NCI-H187 treated with DMSO at 0.1 percent for 48 hours (cell line): ENCODE data around the gene SOCS6.
"Not testable (repeated sequence)": the region's sequence is repeated elsewhere in the genome, so short reads cannot be mapped to it uniquely, and the experiment has no call there.

Experiments used
- DNase-seq: peaks from one replicate; lab custom pipeline; 2025; lab: John Stamatoyannopoulos, UW

SOCS6 gene, protein sequence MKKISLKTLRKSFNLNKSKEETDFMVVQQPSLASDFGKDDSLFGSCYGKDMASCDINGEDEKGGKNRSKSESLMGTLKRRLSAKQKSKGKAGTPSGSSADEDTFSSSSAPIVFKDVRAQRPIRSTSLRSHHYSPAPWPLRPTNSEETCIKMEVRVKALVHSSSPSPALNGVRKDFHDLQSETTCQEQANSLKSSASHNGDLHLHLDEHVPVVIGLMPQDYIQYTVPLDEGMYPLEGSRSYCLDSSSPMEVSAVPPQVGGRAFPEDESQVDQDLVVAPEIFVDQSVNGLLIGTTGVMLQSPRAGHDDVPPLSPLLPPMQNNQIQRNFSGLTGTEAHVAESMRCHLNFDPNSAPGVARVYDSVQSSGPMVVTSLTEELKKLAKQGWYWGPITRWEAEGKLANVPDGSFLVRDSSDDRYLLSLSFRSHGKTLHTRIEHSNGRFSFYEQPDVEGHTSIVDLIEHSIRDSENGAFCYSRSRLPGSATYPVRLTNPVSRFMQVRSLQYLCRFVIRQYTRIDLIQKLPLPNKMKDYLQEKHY

DNA sequence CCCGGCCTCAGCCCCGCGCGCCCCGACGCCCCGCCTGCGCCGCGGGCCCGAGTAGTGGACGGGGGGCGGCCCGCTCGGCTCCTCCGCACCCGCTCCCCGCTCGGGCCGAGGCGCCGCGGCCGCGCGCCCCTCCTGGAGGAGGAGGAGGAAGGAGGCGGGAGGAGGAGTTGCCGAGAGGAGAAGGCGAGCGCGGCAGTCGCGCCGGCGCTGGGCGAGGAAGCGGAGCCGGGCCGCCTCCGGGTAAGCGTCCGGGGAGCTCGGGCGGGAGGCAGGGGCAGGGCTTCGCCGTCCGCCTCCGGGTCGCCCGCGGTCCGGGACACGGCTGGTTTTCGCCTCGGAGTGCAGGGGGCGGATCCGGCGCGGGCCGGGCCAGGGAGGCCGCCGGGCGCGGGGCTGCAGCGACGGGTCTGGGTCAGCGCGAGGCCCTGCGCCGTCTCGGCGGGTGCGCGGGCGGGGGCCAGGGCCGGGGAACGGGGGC lies at the start of gene SOCS6:
SOCS6 (plus strand) TSS at position 195 of the 478 bp plus-strand sequence. CDS start 35,624 bp downstream, outside the sequence.
- no peak for DNase-seq

GRCh38 chr18:70243131-70243929 lies 45.5 kb upstream of the SOCS6 start:
- no peak for DNase-seq

- no peak for DNase-seq
Measured at GRCh38 chr18:70246061-70246466, 42.8 kb upstream of the SOCS6 start.

DNA sequence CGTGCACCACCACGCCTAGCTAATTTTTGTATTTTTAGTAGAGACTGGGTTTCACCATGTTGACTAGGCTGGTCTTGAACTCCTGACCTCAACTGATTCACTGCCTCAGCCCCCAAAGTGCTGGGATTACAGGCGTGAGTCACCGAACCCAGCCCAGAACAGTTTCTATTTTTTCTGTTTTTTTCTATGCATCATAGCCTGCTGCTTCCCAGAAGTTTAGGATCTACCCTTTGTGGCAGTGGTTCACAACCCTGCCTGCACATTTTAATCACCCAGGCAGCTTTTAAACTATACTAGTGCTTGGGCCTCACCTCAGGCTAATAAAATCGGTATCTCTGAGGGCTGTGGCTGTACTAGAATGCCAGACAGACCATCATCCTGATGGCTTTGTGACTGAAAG lies 39.7 kb upstream of the SOCS6 start:
- DNase-seq = no peak

DNA sequence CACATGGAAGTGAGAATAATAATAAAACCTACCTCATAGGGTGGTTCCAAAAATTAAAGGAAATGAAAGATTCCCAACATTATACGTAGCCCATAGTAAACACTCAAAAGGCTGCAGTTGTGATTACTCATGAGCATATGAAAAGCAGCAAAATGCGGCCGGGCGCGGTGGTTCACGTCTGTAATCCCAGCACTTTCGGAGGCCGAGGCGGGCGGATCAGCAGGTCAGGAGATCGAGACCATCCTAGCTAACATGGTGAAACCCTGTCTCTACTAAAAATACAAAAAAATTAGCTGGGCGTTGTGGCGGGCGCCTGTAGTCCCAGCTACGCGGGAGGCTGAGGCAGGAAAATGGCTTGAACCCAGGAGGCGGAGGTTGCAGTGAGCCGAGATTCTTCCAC lies 39.0 kb upstream of the SOCS6 start:
- not testable (repeated sequence) for DNase-seq

- no peak for DNase-seq
Measured at GRCh38 chr18:70250781-70251180, 38.1 kb upstream of the SOCS6 start.

DNA sequence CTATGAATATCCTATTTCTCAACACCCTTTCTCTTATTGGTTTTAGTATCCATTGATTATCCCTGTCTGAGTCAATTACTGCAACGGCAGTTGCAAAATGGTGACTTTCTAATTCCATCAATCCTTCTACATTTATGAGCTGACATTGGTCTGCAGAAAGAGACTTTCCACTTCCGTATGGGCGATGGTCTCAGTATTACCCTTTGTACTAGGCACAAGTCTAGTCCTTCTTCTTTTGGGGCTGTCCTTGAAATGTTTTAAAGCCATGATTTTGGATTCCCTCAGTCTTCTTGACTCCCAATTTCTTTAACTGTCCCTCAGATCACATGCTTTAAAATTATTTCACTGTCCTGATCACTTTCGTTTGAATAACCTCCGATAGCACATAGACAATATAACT lies 32.7 kb upstream of the SOCS6 start:
- DNase-seq = no peak

DNA sequence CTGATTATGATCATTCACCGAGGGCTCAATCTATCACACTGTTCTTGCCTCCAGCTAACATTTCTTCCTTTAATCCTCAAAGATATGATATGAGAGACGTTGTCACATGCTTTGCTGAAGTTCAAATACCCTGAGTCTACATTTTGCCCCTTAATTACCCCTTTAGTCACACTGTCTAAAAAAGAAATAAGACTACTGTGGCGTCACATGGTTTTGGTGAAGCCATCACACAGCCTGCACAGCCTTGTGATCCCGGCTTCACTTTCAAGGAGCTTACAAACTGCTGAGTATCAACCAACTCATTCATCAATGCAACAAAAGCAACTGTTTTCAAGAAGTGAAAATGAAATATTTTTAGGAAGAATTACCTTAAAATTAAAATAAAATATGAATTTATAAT lies 31.9 kb upstream of the SOCS6 start:
- no peak for DNase-seq

DNA sequence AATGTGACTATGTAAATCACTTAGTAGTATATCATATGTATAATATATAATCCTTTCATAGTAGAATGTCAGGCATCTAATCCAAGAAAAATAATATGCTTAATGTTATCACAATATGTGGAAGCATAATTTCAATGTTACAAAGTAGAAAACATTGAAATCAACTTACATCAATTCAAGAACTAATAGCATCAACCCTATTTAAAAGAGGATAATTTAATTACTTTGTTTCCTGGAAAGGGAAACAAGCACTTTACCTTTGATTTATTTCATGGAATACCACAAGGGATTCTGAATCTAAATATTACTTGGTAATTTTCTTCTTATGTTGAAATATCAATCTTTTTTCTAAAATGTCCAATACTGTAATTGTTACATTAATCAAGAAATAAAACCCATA lies 30.6 kb upstream of the SOCS6 start:
- no peak for DNase-seq

- DNase-seq = no peak
Measured at GRCh38 chr18:70260683-70261082, 28.2 kb upstream of the SOCS6 start.

DNA sequence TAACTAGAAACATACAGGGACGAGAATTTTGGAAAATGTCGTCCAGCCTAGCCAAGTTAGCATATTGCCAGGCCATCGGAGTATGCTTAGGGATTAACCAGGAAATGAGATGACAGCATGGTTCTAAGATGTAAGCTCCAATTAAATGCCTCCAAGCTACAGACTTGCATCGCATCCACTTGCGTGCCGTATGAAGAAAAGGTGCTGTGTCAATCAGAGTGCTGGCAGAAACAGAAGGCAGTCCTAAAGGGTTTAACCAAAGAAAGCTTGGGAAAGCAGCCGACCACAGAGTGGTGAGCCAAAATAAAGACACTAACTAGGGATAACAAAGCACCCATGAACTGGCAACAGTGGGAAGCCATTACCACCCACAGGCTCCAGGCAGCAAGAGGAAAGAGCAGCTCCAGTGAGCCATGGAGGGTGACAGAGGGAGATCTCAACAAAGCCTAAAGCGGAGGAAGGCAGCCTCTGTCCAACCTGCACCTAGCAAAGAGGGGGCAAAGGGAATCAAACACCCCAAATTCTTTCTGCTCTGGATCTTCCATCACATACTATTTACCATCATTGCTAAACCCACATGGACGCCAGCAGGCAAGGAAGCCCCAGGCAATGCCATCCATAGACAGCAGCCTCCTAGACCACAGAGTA lies 27.6 kb upstream of the SOCS6 start:
- no peak for DNase-seq

GRCh38 chr18:70263336-70263735 lies 25.5 kb upstream of the SOCS6 start:
- DNase-seq = no peak

- DNase-seq = no peak
Measured at GRCh38 chr18:70271742-70272141, 17.1 kb upstream of the SOCS6 start.

GRCh38 chr18:70273021-70273420 lies 15.8 kb upstream of the SOCS6 start:
- DNase-seq = no peak

DNA sequence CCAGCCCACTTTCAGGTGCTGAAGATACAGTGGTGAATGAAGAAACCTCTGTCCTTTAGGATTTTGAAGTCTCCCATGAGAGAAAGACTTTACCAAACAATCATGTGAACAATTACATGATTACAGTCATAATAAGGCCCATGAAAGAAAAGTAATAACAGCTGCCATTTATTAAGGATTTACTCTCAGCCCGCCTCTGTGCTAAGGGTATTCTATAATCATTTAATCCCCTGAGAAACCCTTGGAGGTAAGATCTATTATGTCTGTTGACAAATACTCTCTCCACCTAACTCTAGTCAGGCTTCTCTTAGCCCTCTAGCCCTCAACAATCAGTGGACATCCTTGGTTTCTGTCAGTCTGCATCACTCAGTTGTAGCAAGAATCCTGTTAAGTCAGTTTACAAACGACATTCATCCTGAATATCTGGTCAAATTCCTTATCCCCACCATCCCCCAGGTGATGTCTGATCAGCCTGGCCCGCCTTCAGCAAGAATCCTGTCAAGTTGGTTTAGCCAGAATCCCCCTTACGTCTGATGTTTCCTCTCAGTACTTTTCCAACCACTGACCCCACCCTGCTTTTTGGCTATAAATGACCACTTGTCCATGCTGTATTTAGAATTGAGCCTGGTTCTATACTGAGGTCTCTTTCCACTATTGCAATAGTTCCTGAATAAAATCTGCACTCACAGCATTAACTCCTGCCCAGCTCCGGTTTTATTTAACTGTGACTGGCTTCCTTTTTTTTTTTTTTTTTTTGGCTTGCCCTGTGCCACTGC lies 12.2 kb upstream of the SOCS6 start:
- DNase-seq = no peak

DNA sequence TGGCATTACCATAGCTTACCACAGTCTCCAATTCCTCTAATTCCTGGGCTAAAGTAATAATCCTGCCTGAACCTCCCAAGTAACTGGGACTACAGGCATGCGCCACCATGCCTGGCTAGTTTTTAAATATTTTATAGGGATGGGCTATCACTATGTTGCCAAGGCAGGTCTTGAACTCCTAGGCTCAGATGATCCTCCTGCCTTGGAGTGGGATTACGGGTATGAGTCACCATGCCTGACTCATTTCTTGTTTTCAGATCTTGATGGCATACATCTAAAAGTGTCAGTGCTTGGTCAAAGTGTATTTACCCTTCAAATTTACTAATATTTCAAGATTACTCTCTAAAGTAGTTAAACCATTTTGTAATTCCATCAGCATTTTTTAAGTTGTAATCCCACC lies 9.4 kb upstream of the SOCS6 start:
- DNase-seq = no peak

- no peak for DNase-seq
Measured at GRCh38 chr18:70280007-70280925, 8.6 kb upstream of the SOCS6 start.

- DNase-seq = no peak
Measured at GRCh38 chr18:70284976-70285620, 3.7 kb upstream of the SOCS6 start.

DNA sequence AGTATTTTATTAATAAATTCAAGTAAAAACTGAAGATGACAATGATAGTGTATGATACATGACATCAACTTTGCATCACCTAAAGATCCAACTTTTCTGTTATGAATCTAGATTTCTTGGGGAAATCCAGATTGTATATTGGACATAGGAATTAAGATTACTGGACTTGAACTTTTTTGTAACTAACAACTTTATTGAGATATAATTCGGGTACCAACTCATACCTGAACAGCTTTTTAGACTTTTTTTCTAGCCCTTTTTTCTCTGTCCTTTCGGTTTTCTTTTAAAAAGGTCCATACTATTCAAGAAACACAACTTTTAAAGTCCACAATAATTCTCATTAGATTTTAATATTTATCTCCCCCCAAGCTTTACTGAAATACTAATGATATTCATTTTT lies 1.1 kb upstream of the SOCS6 start:
- DNase-seq = no peak
